ENCODE data around the gene DLD. TPM values are rescaled to one million over a fixed set of nuclear protein-coding genes. Genes with fewer than 3 reads are reported as not detected.
"Not testable (repeated sequence)": the region's sequence is repeated elsewhere in the genome, so short reads cannot be mapped to it uniquely, and the experiment has no call there.

The DLD gene
- total RNA-seq, 1 donor from 2014 or later, result 69.4 TPM

DNA sequence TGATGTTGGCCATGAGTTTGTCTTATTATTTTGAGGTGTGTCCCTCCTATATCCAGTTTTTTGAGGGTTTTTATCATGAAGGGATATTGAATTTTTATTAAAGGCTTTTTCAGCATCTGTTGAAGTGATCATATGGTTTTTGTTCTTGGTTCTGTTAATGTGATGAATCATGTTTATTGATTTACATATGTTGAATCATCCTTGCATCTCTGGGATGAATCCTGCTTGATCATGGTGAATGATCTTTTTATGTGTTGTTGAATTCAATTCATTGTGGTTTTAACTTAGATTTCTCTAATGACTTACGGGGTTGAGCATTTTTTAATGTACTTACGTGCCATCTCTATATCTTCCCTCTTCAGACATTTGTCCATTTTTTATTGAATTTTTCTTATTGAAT lies 22.9 kb downstream of the DLD start:
- Histone ChIP-seq H3K36me3 (ENCODE audit: control insufficient read depth in 3 of 3, insufficient read depth in 3 of 3, low read length in 3 of 3) (peaks cover 15 to 32% (median 31%) of the 10 kb centered on the region in 3 donors), H3K4me3 (ENCODE audit: low read length in 3 of 3) (no peak overlapping the region), H3K4me1 (ENCODE audit: control insufficient read depth in 3 of 3, insufficient read depth in 3 of 3, low read length in 3 of 3) (no peaks in the 10 kb centered on the region), H3K27me3 (ENCODE audit: control insufficient read depth in 3 of 3, insufficient read depth in 3 of 3, low read length in 3 of 3) (no peaks in the 10 kb centered on the region), H3K9ac (ENCODE audit: low read depth in 1 of 3, low read length in 3 of 3) (no peak overlapping the region), H3K9me3 (ENCODE audit: control insufficient read depth in 3 of 3, low read length in 3 of 3) (no peaks in the 10 kb centered on the region), H3K27ac (ENCODE audit: low read depth, low read length) (no peak overlapping the region)

GRCh38 chr7:107914831-107915230 lies 23.8 kb downstream of the DLD start:
- Histone ChIP-seq H3K9ac (ENCODE audit: low read depth in 1 of 3, low read length in 3 of 3) (no peak overlapping the region), H3K9me3 (ENCODE audit: control insufficient read depth in 3 of 3, low read length in 3 of 3) (no peaks in the 10 kb centered on the region), H3K27me3 (ENCODE audit: control insufficient read depth in 3 of 3, insufficient read depth in 3 of 3, low read length in 3 of 3) (no peaks in the 10 kb centered on the region), H3K27ac (ENCODE audit: low read depth, low read length) (no peak overlapping the region), H3K4me1 (ENCODE audit: control insufficient read depth in 3 of 3, insufficient read depth in 3 of 3, low read length in 3 of 3) (no peaks in the 10 kb centered on the region), H3K4me3 (ENCODE audit: low read length in 3 of 3) (no peak overlapping the region), H3K36me3 (ENCODE audit: control insufficient read depth in 3 of 3, insufficient read depth in 3 of 3, low read length in 3 of 3) (peaks cover 19 to 37% (median 33%) of the 10 kb centered on the region in 3 donors)

DNA sequence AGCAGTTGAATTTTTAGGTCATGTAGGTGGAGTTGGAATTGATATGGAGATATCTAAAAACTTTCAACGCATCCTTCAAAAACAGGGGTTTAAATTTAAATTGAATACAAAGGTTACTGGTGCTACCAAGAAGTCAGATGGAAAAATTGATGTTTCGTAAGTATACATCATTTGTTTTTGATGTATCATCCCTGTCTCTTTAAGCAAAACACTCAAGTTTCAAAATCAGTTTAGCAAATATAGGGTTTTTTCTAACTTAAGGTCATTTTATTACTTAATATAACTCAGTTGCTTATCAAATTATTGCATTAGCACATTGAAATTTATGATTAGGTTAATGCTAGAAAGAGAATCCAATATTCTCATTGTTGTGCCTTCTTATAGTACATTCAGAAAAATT lies 24.6 kb downstream of the DLD start:
- Histone ChIP-seq H3K36me3 (ENCODE audit: control insufficient read depth in 3 of 3, insufficient read depth in 3 of 3, low read length in 3 of 3) (peaks cover 23 to 39% (median 36%) of the 10 kb centered on the region in 3 donors), H3K9me3 (ENCODE audit: control insufficient read depth in 3 of 3, low read length in 3 of 3) (no peaks in the 10 kb centered on the region)

GRCh38 chr7:107917763-107918651 lies 27.0 kb downstream of the DLD start:
- no peak overlapping the region for H3K27ac ChIP-seq (ENCODE audit: low read depth, low read length)
- no peaks in the 10 kb centered on the region for H3K4me1 ChIP-seq (ENCODE audit: control insufficient read depth in 3 of 3, insufficient read depth in 3 of 3, low read length in 3 of 3)
- H3K27me3 ChIP-seq (ENCODE audit: control insufficient read depth in 3 of 3, insufficient read depth in 3 of 3, low read length in 3 of 3), result no peaks in the 10 kb centered on the region
- no peaks in the 10 kb centered on the region for H3K9me3 ChIP-seq (ENCODE audit: control insufficient read depth in 3 of 3, low read length in 3 of 3)
- no peak overlapping the region for H3K9ac ChIP-seq (ENCODE audit: low read depth in 1 of 3, low read length in 3 of 3)
- peaks cover 24 to 36% (median 34%) of the 10 kb centered on the region in 3 donors for H3K36me3 ChIP-seq (ENCODE audit: control insufficient read depth in 3 of 3, insufficient read depth in 3 of 3, low read length in 3 of 3)
- no peak overlapping the region for H3K4me3 ChIP-seq (ENCODE audit: low read length in 3 of 3)

More for the DNA sequence above, 24.6 kb downstream of the DLD start:
- Histone ChIP-seq H3K4me1 (ENCODE audit: control insufficient read depth in 3 of 3, insufficient read depth in 3 of 3, low read length in 3 of 3) (no peaks in the 10 kb centered on the region), H3K27me3 (ENCODE audit: control insufficient read depth in 3 of 3, insufficient read depth in 3 of 3, low read length in 3 of 3) (no peaks in the 10 kb centered on the region), H3K4me3 (ENCODE audit: low read length in 3 of 3) (no peak overlapping the region), H3K9ac (ENCODE audit: low read depth in 1 of 3, low read length in 3 of 3) (no peak overlapping the region), H3K27ac (ENCODE audit: low read depth, low read length) (no peak overlapping the region)

- Histone ChIP-seq H3K4me3 (ENCODE audit: low read length in 3 of 3) (no peak overlapping the region), H3K9ac (ENCODE audit: low read depth in 1 of 3, low read length in 3 of 3) (no peak overlapping the region), H3K27ac (ENCODE audit: low read depth, low read length) (no peak overlapping the region), H3K4me1 (ENCODE audit: control insufficient read depth in 3 of 3, insufficient read depth in 3 of 3, low read length in 3 of 3) (no peaks in the 10 kb centered on the region), H3K36me3 (ENCODE audit: control insufficient read depth in 3 of 3, insufficient read depth in 3 of 3, low read length in 3 of 3) (peaks cover 24 to 42% (median 38%) of the 10 kb centered on the region in 3 donors), H3K27me3 (ENCODE audit: control insufficient read depth in 3 of 3, insufficient read depth in 3 of 3, low read length in 3 of 3) (no peaks in the 10 kb centered on the region), H3K9me3 (ENCODE audit: control insufficient read depth in 3 of 3, low read length in 3 of 3) (no peaks in the 10 kb centered on the region)
Measured at GRCh38 chr7:107918948-107919347, 28.0 kb downstream of the DLD start.

DNA sequence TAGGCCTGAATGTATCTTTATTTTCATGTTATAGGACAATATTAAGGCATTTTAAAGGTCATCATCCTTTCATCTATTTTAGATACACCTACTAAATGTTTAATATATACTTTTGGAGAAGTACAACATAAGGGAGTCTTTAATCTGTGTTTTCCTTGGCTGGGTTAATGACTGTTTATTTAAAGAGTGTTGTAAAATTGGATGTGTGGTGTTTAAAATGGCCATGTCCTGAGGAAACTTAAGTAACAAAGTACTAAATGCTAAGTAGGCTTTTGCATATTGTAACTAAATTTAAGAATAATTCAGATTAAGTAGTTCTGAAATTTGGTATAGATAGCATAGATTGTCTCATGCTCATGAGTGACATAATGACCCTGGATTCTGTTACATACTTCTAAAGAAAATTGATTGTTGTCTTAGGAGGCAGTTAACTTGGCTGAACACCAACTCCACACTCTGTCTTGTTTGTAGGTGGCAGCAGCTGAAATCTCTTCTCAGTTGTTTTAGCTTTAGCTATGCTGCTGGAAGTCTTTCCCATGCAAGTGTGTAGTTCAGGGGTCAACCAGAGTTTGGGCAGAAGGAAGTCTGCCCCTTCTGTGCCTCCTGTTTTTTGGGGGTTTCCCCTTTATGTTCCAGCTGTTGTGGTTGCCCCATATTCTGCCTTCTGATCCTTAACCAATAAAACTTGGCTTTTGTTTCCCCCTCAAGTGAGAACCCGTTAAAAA lies 29.2 kb downstream of the DLD start:
- no peak overlapping the region for H3K27ac ChIP-seq (ENCODE audit: low read depth, low read length)

DNA sequence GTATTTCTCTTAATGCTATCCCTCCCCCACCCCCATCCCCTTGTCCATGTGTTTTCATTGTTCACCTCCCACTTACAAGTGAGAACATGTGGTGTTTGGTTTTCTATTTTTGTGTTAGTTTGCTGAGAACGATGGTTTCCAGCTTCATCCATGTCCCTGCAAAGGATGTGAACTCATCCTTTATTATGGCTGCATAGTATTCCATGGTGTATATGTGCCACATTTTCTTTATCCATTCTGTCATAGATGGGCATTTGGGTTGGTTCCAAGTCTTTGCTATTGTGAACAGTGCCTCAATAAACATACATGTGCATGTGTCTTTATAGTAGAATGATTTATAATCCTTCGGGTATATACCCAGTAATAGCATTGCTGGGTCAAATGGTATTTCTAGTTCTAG lies 30.8 kb downstream of the DLD start:
- H3K36me3 ChIP-seq (ENCODE audit: control insufficient read depth in 3 of 3, insufficient read depth in 3 of 3, low read length in 3 of 3), result peaks cover 24 to 46% (median 36%) of the 10 kb centered on the region in 3 donors
- H3K27me3 ChIP-seq (ENCODE audit: control insufficient read depth in 3 of 3, insufficient read depth in 3 of 3, low read length in 3 of 3); H3K4me1 ChIP-seq (ENCODE audit: control insufficient read depth in 3 of 3, insufficient read depth in 3 of 3, low read length in 3 of 3); H3K27ac ChIP-seq (ENCODE audit: low read depth, low read length); H3K9ac ChIP-seq (ENCODE audit: low read depth in 1 of 3, low read length in 3 of 3); H3K4me3 ChIP-seq (ENCODE audit: low read length in 3 of 3); H3K9me3 ChIP-seq (ENCODE audit: control insufficient read depth in 3 of 3, low read length in 3 of 3): not testable (repeated sequence)

More for the DNA sequence above, 29.2 kb downstream of the DLD start:
- Histone ChIP-seq H3K4me3 (ENCODE audit: low read length in 3 of 3) (no peak overlapping the region), H3K36me3 (ENCODE audit: control insufficient read depth in 3 of 3, insufficient read depth in 3 of 3, low read length in 3 of 3) (peaks cover 24 to 43% (median 42%) of the 10 kb centered on the region in 3 donors), H3K9me3 (ENCODE audit: control insufficient read depth in 3 of 3, low read length in 3 of 3) (no peaks in the 10 kb centered on the region), H3K9ac (ENCODE audit: low read depth in 1 of 3, low read length in 3 of 3) (no peak overlapping the region), H3K27me3 (ENCODE audit: control insufficient read depth in 3 of 3, insufficient read depth in 3 of 3, low read length in 3 of 3) (no peaks in the 10 kb centered on the region), H3K4me1 (ENCODE audit: control insufficient read depth in 3 of 3, insufficient read depth in 3 of 3, low read length in 3 of 3) (no peaks in the 10 kb centered on the region)

DNA sequence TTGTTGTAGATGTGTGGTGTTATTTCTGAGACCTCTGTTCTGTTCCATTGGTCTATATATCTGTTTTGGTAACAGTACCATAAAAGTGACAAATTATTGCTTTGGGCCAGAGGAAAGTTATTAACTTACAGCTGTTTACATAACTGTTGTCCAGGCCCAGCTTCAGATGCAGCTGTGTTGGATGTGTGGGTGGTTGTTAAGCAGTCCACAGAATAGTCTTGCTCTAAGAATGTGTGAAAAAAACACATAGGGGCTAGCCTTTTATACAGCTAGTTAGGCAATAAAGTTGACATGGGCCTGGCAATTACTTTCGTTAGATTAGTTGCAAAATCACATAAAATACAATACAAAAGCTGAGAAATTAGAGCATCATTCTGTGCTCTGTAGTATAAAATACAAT lies 31.9 kb downstream of the DLD start:
- Histone ChIP-seq H3K36me3 (ENCODE audit: control insufficient read depth in 3 of 3, insufficient read depth in 3 of 3, low read length in 3 of 3) (peaks cover 17 to 36% (median 29%) of the 10 kb centered on the region in 3 donors), H3K27me3 (ENCODE audit: control insufficient read depth in 3 of 3, insufficient read depth in 3 of 3, low read length in 3 of 3) (no peaks in the 10 kb centered on the region), H3K27ac (ENCODE audit: low read depth, low read length) (no peak overlapping the region)

DNA sequence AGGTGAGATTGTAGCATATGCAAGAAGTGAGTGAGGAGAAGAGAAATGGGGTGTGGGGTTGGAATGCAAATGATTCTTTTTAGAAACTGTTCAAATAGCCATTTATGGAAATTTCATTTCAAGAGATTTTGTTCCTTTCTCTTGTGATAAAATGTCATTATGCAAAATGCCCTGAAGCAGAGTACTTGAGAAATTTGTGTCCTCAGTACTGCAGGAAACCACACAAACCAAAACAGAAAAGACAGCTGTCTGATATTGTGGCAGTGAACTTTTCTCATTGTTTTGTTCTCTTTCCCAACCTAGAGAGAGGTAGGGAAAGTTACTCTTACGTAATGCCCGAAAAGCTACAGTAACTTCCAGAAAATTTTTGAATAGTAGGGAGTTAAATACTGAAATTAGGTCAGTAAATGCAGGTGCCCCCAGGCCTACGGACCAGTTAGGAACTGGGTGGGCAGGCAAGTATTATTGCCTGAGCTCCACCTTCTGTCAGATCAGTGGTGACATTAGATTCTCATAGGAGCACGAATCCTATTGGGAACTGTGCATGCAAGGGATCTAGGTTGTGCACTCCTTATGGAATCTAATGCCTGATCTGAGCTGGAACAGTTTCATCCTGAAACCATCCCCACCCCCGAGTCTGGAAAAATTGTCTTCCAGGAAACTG lies 34.0 kb downstream of the DLD start:
- peaks cover 7 to 29% (median 15%) of the 10 kb centered on the region in 3 donors for H3K36me3 ChIP-seq (ENCODE audit: control insufficient read depth in 3 of 3, insufficient read depth in 3 of 3, low read length in 3 of 3)
- H3K27me3 ChIP-seq (ENCODE audit: control insufficient read depth in 3 of 3, insufficient read depth in 3 of 3, low read length in 3 of 3), result no peaks in the 10 kb centered on the region
- no peak overlapping the region for H3K9ac ChIP-seq (ENCODE audit: low read depth in 1 of 3, low read length in 3 of 3)
- no peaks in the 10 kb centered on the region for H3K4me1 ChIP-seq (ENCODE audit: control insufficient read depth in 3 of 3, insufficient read depth in 3 of 3, low read length in 3 of 3)
- no peaks in the 10 kb centered on the region for H3K9me3 ChIP-seq (ENCODE audit: control insufficient read depth in 3 of 3, low read length in 3 of 3)
- no peak overlapping the region for H3K27ac ChIP-seq (ENCODE audit: low read depth, low read length)
- H3K4me3 ChIP-seq (ENCODE audit: low read length in 3 of 3), result no peak overlapping the region

More for the DNA sequence above, 31.9 kb downstream of the DLD start:
- no peak overlapping the region for H3K9ac ChIP-seq (ENCODE audit: low read depth in 1 of 3, low read length in 3 of 3)
- no peaks in the 10 kb centered on the region for H3K9me3 ChIP-seq (ENCODE audit: control insufficient read depth in 3 of 3, low read length in 3 of 3)
- H3K4me3 ChIP-seq (ENCODE audit: low read length in 3 of 3), result no peak overlapping the region
- no peaks in the 10 kb centered on the region for H3K4me1 ChIP-seq (ENCODE audit: control insufficient read depth in 3 of 3, insufficient read depth in 3 of 3, low read length in 3 of 3)
